RWPE1 (cell line): Measurements from ENCODE around the gene NIPAL4.

Experiments
- CTCF ChIA-PET: fragments of 350-600 bp; sonication (Branson Sonifier 250); formaldehyde crosslinking; extraction: SDS; loops from one replicate; lab custom pipeline; 2021; lab: Yijun Ruan, JAX
- POLR2A ChIA-PET: fragments of 400-600 bp; formaldehyde crosslinking; extraction: SDS; loops from one replicate; lab custom pipeline; 2020; ENCODE audit warnings: antibody characterized with exemption; ENCODE audit not compliant: low non-redundant PET; lab: Yijun Ruan, JAX
- DNase-seq: peaks from one replicate; pipeline ENCODE4 v3.0.0; 2012; ENCODE audit warnings: low spot score
- H3K27ac ChIP-seq: fragments of 450-650 bp; 2 replicates; pipeline ENCODE4 v1.5.1; 2017
- CTCF ChIP-seq: fragments of 450-650 bp; conservative IDR thresholded peaks from 2 replicates; pipeline ENCODE4 v1.5.1; 2017; ENCODE audit warnings: low read depth, mild to moderate bottlenecking

NIPAL4 gene

DNA sequence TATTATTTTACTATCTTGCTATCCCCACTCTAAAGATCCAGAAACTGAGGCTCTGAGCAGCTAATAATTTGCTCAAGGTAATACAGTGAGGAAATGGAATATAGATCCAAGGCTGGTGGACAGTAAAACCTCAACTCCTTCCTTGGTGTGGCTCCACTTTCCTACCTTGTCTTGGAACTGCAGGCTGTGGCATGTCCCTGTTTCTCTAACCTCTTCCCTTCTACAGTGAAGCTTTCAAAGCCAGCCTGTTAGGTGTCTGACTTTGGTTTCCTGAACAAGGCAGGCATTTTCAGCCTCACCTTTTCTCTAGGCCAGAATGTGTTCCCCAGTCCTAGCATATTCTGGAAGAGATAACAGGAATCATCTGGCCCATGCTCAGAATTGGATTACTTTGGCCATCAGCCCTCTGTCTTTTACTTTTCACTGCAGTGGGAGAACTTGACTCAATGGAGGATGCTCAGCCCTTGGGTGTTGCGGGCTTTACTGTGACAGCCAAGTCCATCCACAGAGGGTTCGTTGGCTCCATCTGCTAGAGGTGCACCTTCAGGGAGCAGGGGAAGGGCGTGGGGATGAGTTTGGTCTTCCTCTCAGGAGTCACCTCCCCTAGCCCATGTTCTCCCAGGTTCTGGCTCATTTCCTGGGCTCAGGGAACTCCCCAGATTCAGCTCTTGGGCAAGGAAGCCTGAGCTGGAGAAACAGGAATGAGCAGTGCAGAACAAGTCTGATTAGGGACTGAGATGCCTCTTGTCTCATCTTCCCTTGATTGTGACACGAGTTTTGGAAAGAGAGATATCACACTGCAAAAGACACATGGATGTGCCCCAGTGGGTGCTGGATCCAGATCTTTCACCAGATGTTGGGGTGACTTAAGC lies 1.1 kb downstream of the NIPAL4 start:
- POLR2A ChIA-PET, result no interaction called here
- H3K27ac ChIP-seq, result peak overlapping the region; percentile 51
- CTCF ChIA-PET, result interaction anchor here (0.6 to 1.5 kb wide), 7 partner anchors 8 to 283 kb away, joined by 3 to 6 read pairs (median 3); partner anchors contain the start of gene LSM11
- no peak for DNase-seq
- no peak for TF ChIP-seq CTCF

DNA sequence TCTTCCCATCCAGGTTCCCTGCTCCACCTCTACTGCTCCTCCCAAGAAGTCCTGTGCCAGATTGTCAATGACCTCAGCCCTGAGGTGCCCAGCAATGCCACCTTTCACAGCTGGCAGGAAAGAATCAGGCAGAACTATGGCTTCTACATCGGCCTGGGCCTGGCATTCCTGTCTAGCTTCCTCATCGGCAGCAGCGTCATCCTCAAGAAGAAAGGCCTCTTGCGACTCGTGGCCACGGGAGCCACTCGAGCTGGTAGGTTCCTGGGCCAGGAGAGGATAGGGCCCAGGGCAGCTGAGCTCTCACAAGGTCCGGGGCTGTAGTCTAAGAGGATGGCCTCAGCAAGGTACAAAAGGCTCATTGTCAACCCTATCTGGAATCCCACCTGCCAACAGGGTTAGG lies 3.1 kb downstream of the NIPAL4 start:
- CTCF ChIA-PET, result interaction anchor here (0.8 to 1.1 kb wide), 2 partner anchors 9 to 134 kb away, joined by 3 to 5 read pairs; no protein-coding TSS in a partner anchor
- H3K27ac ChIP-seq, result peak overlapping the region; percentile 82
- DNase-seq, result no peak
- no peak for TF ChIP-seq CTCF
- POLR2A ChIA-PET, result interaction anchor here (0.6 kb wide), 1 partner anchor 855 kb away, joined by 4 read pairs; no protein-coding TSS in a partner anchor

GRCh38 chr5:157463621-157464518 lies 3.9 kb downstream of the NIPAL4 start:
- peak; percentile 42 for DNase-seq
- TF ChIP-seq CTCF, result no peak
- peak overlapping the region; percentile 82 for H3K27ac ChIP-seq
- CTCF ChIA-PET, result interaction anchor here (0.6 to 0.8 kb wide), 2 partner anchors 8 to 175 kb away, joined by 3 to 5 read pairs; no protein-coding TSS in a partner anchor
- POLR2A ChIA-PET, result interaction anchor here (0.6 kb wide), 2 partner anchors 293 to 855 kb away, joined by 4 read pairs; no protein-coding TSS in a partner anchor

- TF ChIP-seq CTCF, result no peak
- POLR2A ChIA-PET, result interaction anchor here (0.6 kb wide), 1 partner anchor 292 kb away, joined by 4 read pairs; no protein-coding TSS in a partner anchor
- H3K27ac ChIP-seq, result peak overlapping the region; percentile 80
- CTCF ChIA-PET, result interaction anchor here (0.5 to 0.9 kb wide), 3 partner anchors 12 to 175 kb away, joined by 3 to 9 read pairs (median 3); no protein-coding TSS in a partner anchor
- peak; percentile 98 for DNase-seq
Observed at GRCh38 chr5:157464519-157465171, 4.6 kb downstream of the NIPAL4 start.

- ChIA-PET CTCF (interaction anchor here (0.8 to 1.1 kb wide), 2 partner anchors 8 to 1019 kb away, joined by 3 read pairs; partner anchors contain the start of gene NIPAL4), POLR2A (no interaction called here)
- no peak for TF ChIP-seq CTCF
- no peak for DNase-seq
- H3K27ac ChIP-seq, result no peak overlapping the region
Observed at GRCh38 chr5:157468293-157468965, 8.4 kb downstream of the NIPAL4 start.
